ENCODE results near the gene TCFL5. TPM values are rescaled to one million over a fixed set of nuclear protein-coding genes. Genes with fewer than 3 reads are reported as not detected.
"Not testable (repeated sequence)": the region's sequence is repeated elsewhere in the genome, so short reads cannot be mapped to it uniquely, and the experiment has no call there.

Gene TCFL5
- polyA plus RNA-seq, 3 donors, result 0.38 to 3.5 (median 0.89) TPM

DNA sequence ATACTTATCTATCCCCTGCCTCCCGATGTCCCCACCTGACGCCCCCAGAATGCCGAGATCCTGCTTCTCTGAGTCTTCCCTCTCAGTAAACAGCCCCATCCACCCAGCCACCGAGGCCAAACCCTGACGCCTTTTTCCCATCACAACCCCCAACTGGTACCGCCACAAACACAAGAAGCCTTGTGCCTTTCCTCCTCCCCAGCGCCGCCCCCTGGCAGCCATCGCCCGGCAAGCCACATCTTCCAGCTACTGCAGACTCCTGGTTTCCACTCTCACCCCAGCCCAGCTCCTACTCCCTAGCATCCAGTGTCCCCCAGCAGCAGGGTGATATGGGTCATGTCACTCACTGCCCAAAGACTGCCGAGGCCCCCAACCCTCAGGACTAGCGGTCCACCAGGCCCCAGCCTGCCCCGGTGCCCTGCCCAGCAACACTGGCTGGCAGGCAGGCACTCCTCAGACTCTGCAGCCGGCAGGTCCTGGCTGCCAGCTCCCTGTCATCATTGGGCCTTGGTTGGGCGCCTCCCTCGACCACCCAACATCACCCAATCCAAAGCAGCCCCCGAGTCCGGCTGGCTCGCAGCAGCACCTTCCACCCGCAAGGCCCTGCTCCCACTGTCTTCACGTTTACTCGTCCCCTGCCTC is 11.2 kb downstream of the TCFL5 start:
- TF ChIP-seq, protein P1, sequence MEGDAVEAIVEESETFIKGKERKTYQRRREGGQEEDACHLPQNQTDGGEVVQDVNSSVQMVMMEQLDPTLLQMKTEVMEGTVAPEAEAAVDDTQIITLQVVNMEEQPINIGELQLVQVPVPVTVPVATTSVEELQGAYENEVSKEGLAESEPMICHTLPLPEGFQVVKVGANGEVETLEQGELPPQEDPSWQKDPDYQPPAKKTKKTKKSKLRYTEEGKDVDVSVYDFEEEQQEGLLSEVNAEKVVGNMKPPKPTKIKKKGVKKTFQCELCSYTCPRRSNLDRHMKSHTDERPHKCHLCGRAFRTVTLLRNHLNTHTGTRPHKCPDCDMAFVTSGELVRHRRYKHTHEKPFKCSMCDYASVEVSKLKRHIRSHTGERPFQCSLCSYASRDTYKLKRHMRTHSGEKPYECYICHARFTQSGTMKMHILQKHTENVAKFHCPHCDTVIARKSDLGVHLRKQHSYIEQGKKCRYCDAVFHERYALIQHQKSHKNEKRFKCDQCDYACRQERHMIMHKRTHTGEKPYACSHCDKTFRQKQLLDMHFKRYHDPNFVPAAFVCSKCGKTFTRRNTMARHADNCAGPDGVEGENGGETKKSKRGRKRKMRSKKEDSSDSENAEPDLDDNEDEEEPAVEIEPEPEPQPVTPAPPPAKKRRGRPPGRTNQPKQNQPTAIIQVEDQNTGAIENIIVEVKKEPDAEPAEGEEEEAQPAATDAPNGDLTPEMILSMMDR (IDR thresholded peaks at IDR 0.05), result no peak
- Histone ChIP-seq H3K27me3 (ENCODE audit: control insufficient read depth in 2 of 2, insufficient read depth in 2 of 2, low read length in 2 of 2) (no peaks in the 10 kb centered on the region), H3K9me3 (replicated peaks in 1 of 2; ENCODE audit: control insufficient read depth in 1 of 2, insufficient read depth in 1 of 2, low read length in 2 of 2) (no peaks in the 10 kb centered on the region), H4K20me1 (ENCODE audit: insufficient read depth, low read length) (no peaks in the 10 kb centered on the region), H3K27ac (ENCODE audit: low read depth in 1 of 2, low read length in 2 of 2) (no peak overlapping the region), H3K79me2 (ENCODE audit: insufficient read depth, low read length) (no peaks in the 10 kb centered on the region), H3K9ac (ENCODE audit: insufficient read depth, low read length, poor library complexity, severe bottlenecking) (no peak overlapping the region), H3K36me3 (replicated peaks in 1 of 2; ENCODE audit: control insufficient read depth in 1 of 2, insufficient read depth in 2 of 2, low read length in 2 of 2) (peaks cover 30 to 60% of the 10 kb centered on the region in 2 donors), H2AFZ (ENCODE audit: insufficient read depth, low read depth, low read length, poor library complexity, severe bottlenecking) (no peak overlapping the region), H3K4me2 (replicated peaks; ENCODE audit: extremely low read depth, low read length, poor library complexity, severe bottlenecking) (no peak overlapping the region), H3K4me1 (ENCODE audit: control insufficient read depth in 1 of 2, insufficient read depth in 2 of 2, low read length in 2 of 2) (no peaks in the 10 kb centered on the region), H3K4me3 (replicated peaks in 1 of 3; ENCODE audit: low read depth in 2 of 3, low read length in 3 of 3) (no peak overlapping the region)
- peaks cover 3% of the 10 kb centered on the region for H3K4me1 Mint-ChIP-seq
- no peak overlapping the region for H3K27ac Mint-ChIP-seq
- no peak for DNase-seq
- no peaks in the 10 kb centered on the region for H3K9me3 Mint-ChIP-seq
- H3K27me3 Mint-ChIP-seq (ENCODE audit: low read depth in 3 of 3), result peaks cover 0 to 2% (median 0%) of the 10 kb centered on the region in 3 donors
- H3K36me3 Mint-ChIP-seq, result peaks cover 57 to 67% of the 10 kb centered on the region in 2 donors
- peak overlapping the region in 1 of 2 donors; percentile 14 for H3K4me3 Mint-ChIP-seq
- 98% methylated on average over 22 of the region's 22 CpGs for WGBS (ENCODE audit: insufficient coverage)
- intact Hi-C loops (cut with micrococcal nuclease), result loop anchor here in 1 of 2 donors (10.0 kb wide), 1 partner anchor 546 kb away; the partner anchor contains the start of gene ADRM1

DNA sequence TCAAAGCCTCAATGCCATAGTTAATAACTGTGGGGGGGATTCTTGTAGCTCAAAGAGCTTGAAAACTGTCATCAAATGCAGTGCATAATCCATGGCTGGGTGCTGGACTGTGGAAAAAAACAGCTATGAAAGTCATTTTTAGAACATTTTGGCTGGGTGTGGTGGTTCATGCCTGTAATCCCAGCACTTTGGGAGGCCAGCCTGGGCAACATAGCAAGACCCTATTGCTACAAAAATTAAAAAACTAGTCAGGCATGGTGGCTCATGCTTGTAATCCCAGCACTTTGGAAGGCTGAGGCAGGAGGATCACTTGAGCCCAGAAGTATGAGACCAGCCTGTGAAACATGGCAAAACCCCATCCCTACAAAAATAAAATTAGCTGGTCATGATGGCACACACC is 12.2 kb downstream of the TCFL5 start:
- H3K9ac ChIP-seq (ENCODE audit: insufficient read depth, low read length, poor library complexity, severe bottlenecking), result no peak overlapping the region
- Mint-ChIP-seq H3K4me1 (peaks cover 3% of the 10 kb centered on the region), H3K9me3 (peaks cover 0 to 5% (median 0%) of the 10 kb centered on the region in 7 donors), H3K27ac (no peak overlapping the region), H3K27me3 (ENCODE audit: low read depth in 3 of 3) (peaks cover 0 to 3% (median 0%) of the 10 kb centered on the region in 3 donors), H3K36me3 (peaks cover 54 to 64% of the 10 kb centered on the region in 2 donors), H3K4me3 (no peak overlapping the region)
- H3K9me3 ChIP-seq (replicated peaks in 1 of 2; ENCODE audit: control insufficient read depth in 1 of 2, insufficient read depth in 1 of 2, low read length in 2 of 2), result no peaks in the 10 kb centered on the region
- no peaks in the 10 kb centered on the region for H4K20me1 ChIP-seq (ENCODE audit: insufficient read depth, low read length)
- peaks cover 29 to 52% of the 10 kb centered on the region in 2 donors for H3K36me3 ChIP-seq (replicated peaks in 1 of 2; ENCODE audit: control insufficient read depth in 1 of 2, insufficient read depth in 2 of 2, low read length in 2 of 2)
- H3K27ac ChIP-seq (ENCODE audit: low read depth in 1 of 2, low read length in 2 of 2), result no peak overlapping the region
- intact Hi-C loops (cut with micrococcal nuclease), result no loop called here
- TF ChIP-seq, protein P1 (IDR thresholded peaks at IDR 0.05), result no peak
- H3K79me2 ChIP-seq (ENCODE audit: insufficient read depth, low read length), result no peaks in the 10 kb centered on the region
- no peaks in the 10 kb centered on the region for H3K4me1 ChIP-seq (ENCODE audit: control insufficient read depth in 1 of 2, insufficient read depth in 2 of 2, low read length in 2 of 2)
- no peak overlapping the region for H3K4me2 ChIP-seq (replicated peaks; ENCODE audit: extremely low read depth, low read length, poor library complexity, severe bottlenecking)
- no peaks in the 10 kb centered on the region for H3K27me3 ChIP-seq (ENCODE audit: control insufficient read depth in 2 of 2, insufficient read depth in 2 of 2, low read length in 2 of 2)
- H2AFZ ChIP-seq (ENCODE audit: insufficient read depth, low read depth, low read length, poor library complexity, severe bottlenecking), result no peak overlapping the region
- H3K4me3 ChIP-seq (replicated peaks in 1 of 3; ENCODE audit: low read depth in 2 of 3, low read length in 3 of 3), result no peak overlapping the region
- no peak for DNase-seq

DNA sequence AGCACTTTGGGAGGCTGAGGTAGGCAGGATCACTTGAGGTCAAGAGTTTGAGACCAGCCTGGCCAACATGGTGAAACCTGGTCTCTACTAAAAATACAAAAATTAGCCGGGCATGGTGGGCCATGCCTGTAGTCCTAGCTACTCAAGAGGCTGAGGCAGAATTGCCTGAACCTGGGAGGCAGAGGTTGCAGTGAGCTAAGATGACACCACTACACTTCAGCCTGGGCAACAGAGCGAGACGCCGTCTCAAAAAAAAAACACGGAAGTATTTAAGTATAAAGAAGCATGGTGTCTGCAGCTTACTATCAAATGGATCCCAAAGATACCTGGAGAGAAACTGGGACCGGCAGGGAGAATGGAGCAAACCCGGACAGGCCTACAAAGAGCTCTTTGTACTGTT is 12.7 kb downstream of the TCFL5 start:
- peaks cover 26 to 47% of the 10 kb centered on the region in 2 donors for H3K36me3 ChIP-seq (replicated peaks in 1 of 2; ENCODE audit: control insufficient read depth in 1 of 2, insufficient read depth in 2 of 2, low read length in 2 of 2)
- H3K9ac ChIP-seq (ENCODE audit: insufficient read depth, low read length, poor library complexity, severe bottlenecking); H3K4me3 Mint-ChIP-seq; H3K27me3 ChIP-seq (ENCODE audit: control insufficient read depth in 2 of 2, insufficient read depth in 2 of 2, low read length in 2 of 2); H3K9me3 Mint-ChIP-seq; H2AFZ ChIP-seq (ENCODE audit: insufficient read depth, low read depth, low read length, poor library complexity, severe bottlenecking); H3K4me2 ChIP-seq (replicated peaks; ENCODE audit: extremely low read depth, low read length, poor library complexity, severe bottlenecking); H3K4me3 ChIP-seq (replicated peaks in 1 of 3; ENCODE audit: low read depth in 2 of 3, low read length in 3 of 3); H3K27me3 Mint-ChIP-seq (ENCODE audit: low read depth in 3 of 3); H3K79me2 ChIP-seq (ENCODE audit: insufficient read depth, low read length); H3K4me1 ChIP-seq (ENCODE audit: control insufficient read depth in 1 of 2, insufficient read depth in 2 of 2, low read length in 2 of 2); H4K20me1 ChIP-seq (ENCODE audit: insufficient read depth, low read length); H3K9me3 ChIP-seq (replicated peaks in 1 of 2; ENCODE audit: control insufficient read depth in 1 of 2, insufficient read depth in 1 of 2, low read length in 2 of 2); H3K4me1 Mint-ChIP-seq; H3K27ac ChIP-seq (ENCODE audit: low read depth in 1 of 2, low read length in 2 of 2); DNase-seq; H3K27ac Mint-ChIP-seq; intact Hi-C loops (cut with micrococcal nuclease): not testable (repeated sequence)
- H3K36me3 Mint-ChIP-seq, result peaks cover 52 to 59% of the 10 kb centered on the region in 2 donors
- 100% methylated on average over 1 of the region's 7 CpGs for WGBS (ENCODE audit: insufficient coverage)

Measured in CD14-positive monocyte (primary cell).